Measurements from ENCODE around the gene COG7.
"Not testable (repeated sequence)": the region's sequence is repeated elsewhere in the genome, so short reads cannot be mapped to it uniquely, and the experiment has no call there.

The COG7 gene

DNA sequence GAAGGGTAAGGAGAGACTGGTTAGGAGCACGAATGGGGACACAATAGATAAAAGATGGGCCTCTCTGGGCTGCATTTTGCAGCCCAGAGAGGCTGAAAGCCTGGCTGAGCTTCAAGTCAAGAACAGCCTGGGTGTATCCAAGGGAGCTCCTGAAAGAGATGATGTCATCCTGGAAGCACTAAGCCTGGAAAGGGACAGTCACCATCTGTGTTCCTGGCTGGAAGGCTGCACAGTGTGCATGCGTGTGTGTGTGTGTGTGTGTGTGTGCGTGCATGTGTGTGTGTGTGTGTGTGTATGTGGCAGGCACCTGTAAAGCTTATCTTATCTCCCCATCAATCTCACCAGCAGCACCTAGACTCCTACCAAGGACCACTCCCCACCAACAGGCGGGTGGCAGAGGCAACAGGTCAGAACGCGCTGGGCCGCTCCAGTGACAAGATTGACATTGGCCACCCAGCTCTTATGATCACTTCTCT is 44.1 kb downstream of the COG7 start:
- DNase-seq = no peak

DNA sequence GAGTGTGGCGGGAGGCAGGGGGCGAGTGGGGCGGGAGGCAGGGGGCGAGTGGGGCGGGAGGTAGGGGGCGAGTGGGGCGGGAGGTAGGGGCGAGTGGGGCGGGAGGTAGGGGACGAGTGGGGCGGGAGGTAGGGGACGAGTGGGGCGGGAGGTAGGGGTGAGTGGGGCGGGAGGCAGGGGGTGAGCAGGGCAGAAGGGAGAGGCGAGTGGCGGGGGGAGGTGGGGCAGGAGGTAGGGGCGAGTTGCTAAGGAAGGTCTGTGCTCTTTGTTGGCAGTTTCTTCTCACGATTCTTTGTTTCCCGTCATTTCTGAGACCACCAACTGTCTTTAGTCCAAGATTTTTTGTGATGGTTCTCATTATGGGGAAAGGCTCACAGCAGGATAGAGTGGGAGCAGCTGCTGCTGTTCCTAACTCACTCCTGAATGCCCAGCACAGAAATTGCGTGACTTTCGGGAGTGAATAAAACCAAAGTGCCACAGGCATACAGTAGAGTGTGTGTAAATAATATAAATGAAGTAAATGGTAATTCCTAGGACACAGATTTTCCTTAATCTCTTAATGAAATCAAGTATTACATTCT is 44.7 kb downstream of the COG7 start:
- DNase-seq = no peak

DNA sequence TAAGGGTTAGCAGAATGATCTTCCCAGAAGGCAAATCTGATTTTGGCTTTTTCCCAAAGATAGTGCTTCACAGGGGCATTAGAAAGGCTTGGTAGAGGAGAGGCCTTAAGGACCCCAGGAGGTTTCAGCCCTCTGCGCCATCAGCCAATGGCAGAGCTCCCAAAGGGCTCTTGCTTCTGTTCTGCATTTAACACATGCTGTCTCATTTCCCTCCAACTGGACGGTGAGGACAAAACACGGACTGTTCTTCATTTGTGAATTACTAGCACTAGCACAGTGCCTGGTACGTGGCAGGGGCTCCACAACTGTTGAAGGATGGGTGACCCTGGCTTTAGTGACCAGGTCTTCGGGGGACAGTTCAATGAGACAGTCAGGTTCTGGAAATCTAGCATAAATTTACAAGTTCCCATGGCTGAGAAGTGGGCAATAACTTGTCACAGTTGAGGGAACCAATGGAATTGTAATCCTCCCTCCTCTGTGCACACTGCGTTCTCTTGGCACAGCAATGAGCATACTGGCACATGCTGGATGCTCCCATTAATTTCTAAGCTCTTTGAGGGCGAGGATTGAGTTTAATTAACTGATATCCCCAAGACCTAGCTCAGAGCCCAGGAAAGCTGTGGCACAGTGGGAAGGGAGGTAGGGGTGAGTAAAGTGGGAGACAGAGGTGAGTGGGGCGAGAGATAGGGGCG is 45.4 kb downstream of the COG7 start:
- DNase-seq = no peak

DNA sequence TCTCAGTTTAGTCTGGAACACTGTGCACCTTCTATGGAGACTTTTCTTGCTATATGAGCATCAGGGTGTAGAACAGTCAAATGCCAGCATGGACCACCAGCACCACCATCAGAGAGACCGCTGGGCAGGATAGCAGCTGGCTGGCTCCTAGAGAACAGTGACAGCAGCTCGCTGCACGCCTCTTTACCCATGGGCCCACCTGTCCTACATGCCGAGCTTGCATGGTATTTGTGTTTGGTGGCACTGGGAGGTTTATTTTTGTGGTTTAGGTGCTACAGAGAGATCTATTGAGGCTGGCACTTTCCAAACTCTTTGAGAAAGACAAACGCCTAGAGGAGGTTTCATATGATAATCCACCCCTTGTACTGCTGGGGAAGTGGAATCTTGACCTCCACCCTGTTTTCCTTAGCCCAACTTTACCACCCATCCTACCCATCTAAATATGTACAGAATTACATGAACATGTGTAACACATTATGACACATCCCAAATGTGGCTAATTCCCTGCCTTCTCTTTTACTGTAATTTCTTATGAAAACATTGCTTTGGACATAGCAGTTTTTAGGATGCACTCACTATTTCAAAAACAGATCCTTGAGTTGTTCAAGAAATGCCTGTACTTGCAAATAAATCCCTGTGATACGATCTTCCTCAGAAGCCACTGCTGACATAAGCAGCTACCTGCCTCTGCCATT is 46.3 kb downstream of the COG7 start:
- no peak for DNase-seq

GRCh38 chr16:23406024-23406423 is 47.0 kb downstream of the COG7 start:
- DNase-seq = no peak

DNA sequence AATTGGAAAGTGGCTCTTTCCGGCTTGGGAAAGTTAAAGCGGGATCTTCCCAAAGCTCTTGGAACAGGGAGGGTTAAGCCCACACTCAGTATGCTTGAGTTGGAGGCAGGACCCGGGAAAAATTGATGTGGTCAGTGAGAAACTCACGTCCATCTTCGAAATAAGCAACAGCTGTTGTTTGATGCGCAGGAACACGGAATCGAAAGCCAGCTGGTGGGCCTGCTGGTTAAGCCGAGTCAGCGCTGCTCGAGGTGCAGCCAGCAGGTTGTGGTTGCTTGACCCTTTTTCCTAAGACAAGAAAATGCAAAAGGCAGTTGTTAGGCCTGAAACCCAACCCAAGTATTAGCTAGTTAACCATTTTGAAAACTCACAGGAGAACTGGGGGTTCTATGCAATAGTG is 49.4 kb downstream of the COG7 start:
- no peak for DNase-seq

GRCh38 chr16:23402100-23402499 is 50.9 kb downstream of the COG7 start:
- no peak for DNase-seq

DNA sequence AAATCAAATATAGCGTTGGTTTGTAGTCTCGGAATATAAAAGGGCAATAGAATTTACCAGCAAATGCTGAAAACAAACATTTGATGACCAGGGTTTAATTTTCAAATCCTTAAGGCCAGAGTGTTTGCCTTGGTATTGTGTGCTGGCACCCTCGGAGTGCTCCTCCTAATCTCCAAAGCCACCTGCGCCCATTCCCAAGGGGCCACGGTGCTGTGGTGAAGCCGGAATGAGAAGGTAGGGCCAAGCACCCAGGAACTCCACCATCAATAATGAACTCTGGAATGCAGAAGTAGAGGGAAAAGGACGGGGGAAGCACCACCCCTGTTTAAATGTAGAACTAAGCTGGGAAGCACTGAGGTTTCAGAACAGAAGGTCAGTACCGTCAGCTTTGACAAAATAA is 51.9 kb downstream of the COG7 start:
- DNase-seq = no peak

- DNase-seq = not testable (repeated sequence)
Measured at GRCh38 chr16:23400447-23400846, 52.5 kb downstream of the COG7 start.

- no peak for DNase-seq
Measured at GRCh38 chr16:23398987-23399805, 53.8 kb downstream of the COG7 start.

GRCh38 chr16:23397464-23397863 is 55.5 kb downstream of the COG7 start:
- DNase-seq = no peak

GRCh38 chr16:23395732-23396131 is 57.3 kb downstream of the COG7 start:
- no peak for DNase-seq

- no peak for DNase-seq
Measured at GRCh38 chr16:23394141-23394831, 58.7 kb downstream of the COG7 start.

DNA sequence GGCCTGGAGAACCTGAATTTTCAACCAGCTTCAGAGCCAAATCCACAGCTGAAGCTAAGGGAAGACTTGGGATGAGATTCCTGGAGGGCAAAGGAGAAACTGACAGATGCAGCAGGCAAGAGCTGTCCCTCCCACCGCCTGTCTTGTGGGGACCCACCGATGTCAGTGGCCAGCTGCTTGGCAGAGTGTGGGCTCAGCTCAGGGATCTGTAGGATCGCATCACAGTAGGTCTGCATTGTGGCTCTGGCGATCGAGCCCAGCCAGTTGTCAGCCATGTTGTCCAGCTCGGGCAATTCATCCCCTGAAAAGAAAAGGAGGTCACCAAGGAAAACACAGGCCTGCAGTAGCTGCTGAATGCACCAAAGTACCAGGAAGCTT is 60.8 kb downstream of the COG7 start:
- DNase-seq = no peak

GRCh38 chr16:23391381-23392222 is 61.4 kb downstream of the COG7 start:
- no peak for DNase-seq

GRCh38 chr16:23389936-23390335 is 63.1 kb downstream of the COG7 start:
- DNase-seq = not testable (repeated sequence)

- DNase-seq = no peak
Measured at GRCh38 chr16:23389201-23389600, 63.8 kb downstream of the COG7 start.

- DNase-seq = no peak
Measured at GRCh38 chr16:23388786-23389185, 64.2 kb downstream of the COG7 start.

GRCh38 chr16:23387666-23388065 is 65.3 kb downstream of the COG7 start:
- DNase-seq = no peak

- no peak for DNase-seq
Measured at GRCh38 chr16:23385441-23385840, 67.5 kb downstream of the COG7 start.

DNA sequence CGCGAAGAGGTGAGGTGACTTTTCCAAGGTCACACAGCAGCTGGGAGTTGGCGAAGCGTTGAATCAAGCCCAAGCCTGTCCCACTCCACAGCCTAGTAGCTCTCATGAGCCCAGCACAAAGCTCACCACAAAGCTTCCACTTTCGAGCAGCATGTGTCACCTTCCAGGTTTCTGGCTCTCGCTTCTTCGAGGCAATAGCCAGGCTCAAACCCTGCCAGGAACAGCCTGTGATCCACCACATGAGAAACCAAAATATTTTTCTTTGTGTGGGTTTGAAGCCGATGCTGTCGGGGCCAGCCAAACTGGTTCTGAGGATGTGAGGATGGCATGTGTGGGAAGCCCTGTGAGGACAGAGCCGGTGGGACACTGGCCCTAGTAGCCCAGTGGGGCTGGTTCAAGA is 68.1 kb downstream of the COG7 start:
- DNase-seq = no peak

DNA sequence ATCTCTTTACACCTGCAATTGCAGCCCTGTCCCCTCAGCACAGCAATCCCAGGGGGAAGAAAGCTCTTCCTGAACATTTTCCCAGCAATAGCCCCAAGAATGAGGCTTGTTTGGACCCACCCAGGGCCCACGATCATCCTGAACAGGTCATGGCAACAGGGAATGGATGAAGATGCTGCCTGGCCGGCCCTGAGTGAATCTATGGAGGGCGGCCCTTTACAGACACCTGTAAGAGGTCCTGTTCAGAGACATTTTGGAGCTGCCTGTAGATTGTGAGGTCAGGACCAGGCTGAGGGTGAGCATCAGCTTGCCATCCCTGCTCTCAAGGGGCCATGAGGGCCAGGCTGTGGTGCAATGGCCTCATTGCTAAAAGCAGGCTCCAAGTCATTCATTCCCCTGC is 69.1 kb downstream of the COG7 start:
- no peak for DNase-seq
